Neural crest cell (in vitro differentiated cells): Measurements from ENCODE around the gene NOBOX. TPM values are rescaled to one million over a fixed set of nuclear protein-coding genes. Genes with fewer than 3 reads are reported as not detected.

Experiments
- DNase-seq: peaks from one replicate; pipeline ENCODE4 v3.0.0; 2021; ENCODE audit warnings: low read depth, mixed read lengths, low spot score
- H3K27ac Mint-ChIP-seq: one replicate; pipeline ENCODE4 v1.8.0; 2021; ENCODE audit warnings: mild to moderate bottlenecking, mixed read lengths; ENCODE audit not compliant: unreplicated experiment
- H3K27me3 Mint-ChIP-seq: 2 replicates; pipeline ENCODE4 v1.8.0; 2021; ENCODE audit warnings: low read depth, mild to moderate bottlenecking, mixed read lengths
- H3K36me3 Mint-ChIP-seq: 2 replicates; pipeline ENCODE4 v1.8.0; 2021; ENCODE audit warnings: low read depth, mild to moderate bottlenecking, mixed read lengths
- H3K4me1 Mint-ChIP-seq: 2 replicates; pipeline ENCODE4 v1.8.0; 2021; ENCODE audit warnings: mixed read lengths
- H3K4me3 Mint-ChIP-seq: one replicate; pipeline ENCODE4 v1.8.0; 2021; ENCODE audit warnings: mild to moderate bottlenecking, mixed read lengths
- H3K9me3 Mint-ChIP-seq: 2 replicates; pipeline ENCODE4 v1.8.0; 2021; ENCODE audit warnings: mixed read lengths
- CTCF ChIP-seq: fragments of 200-600 bp; sonication (generic); conservative IDR thresholded peaks from 2 replicates; pipeline ENCODE4 v1.5.0; 2021; ENCODE audit warnings: antibody characterized with exemption, mild to moderate bottlenecking
- long read RNA-seq: library from polyadenylated mRNA; unstranded; transcript quantifications from one replicate; pipeline ENCODE4 v2.0.0, GENCODE V29; 2020
- total RNA-seq: library from RNA; stranded (reverse); gene quantifications from 2 replicates; pipeline ENCODE4 v1.2.1, GENCODE V29; 2021

Gene NOBOX
- not detected in 2 replicates for total RNA-seq
- long read RNA-seq = 0 reads

GRCh38 chr7:144403649-144404061 is at the start of gene NOBOX:
TSS of gene NOBOX (minus strand) at chr7:144403693.
- no peak for DNase-seq
- no peak for TF ChIP-seq CTCF
- Mint-ChIP-seq H3K9me3 (no peaks in the 10 kb centered on the region), H3K27ac (no peak within 1 kb of the TSS), H3K4me3 (no peak within 1 kb of the TSS), H3K36me3 (no peaks in the 10 kb centered on the region), H3K27me3 (peaks cover 3% of the 10 kb centered on the region), H3K4me1 (no peaks in the 10 kb centered on the region)

GRCh38 chr7:144452064-144452463 is 48.6 kb upstream of the NOBOX start:
- no peak overlapping the region for H3K4me3 Mint-ChIP-seq
- H3K36me3 Mint-ChIP-seq = no peaks in the 10 kb centered on the region
- no peak for DNase-seq
- TF ChIP-seq CTCF = no peak
- H3K9me3 Mint-ChIP-seq = no peaks in the 10 kb centered on the region
- no peak overlapping the region for H3K27ac Mint-ChIP-seq
- no peaks in the 10 kb centered on the region for H3K27me3 Mint-ChIP-seq
- no peaks in the 10 kb centered on the region for H3K4me1 Mint-ChIP-seq

- TF ChIP-seq CTCF = no peak
- no peak for DNase-seq
- no peak overlapping the region for H3K27ac Mint-ChIP-seq
- no peak overlapping the region for H3K4me3 Mint-ChIP-seq
- no peaks in the 10 kb centered on the region for H3K9me3 Mint-ChIP-seq
- H3K27me3 Mint-ChIP-seq = no peaks in the 10 kb centered on the region
- H3K4me1 Mint-ChIP-seq = no peaks in the 10 kb centered on the region
- no peaks in the 10 kb centered on the region for H3K36me3 Mint-ChIP-seq
Observed at GRCh38 chr7:144445590-144445989, 42.1 kb upstream of the NOBOX start.

- H3K4me3 Mint-ChIP-seq = no peak overlapping the region
- H3K4me1 Mint-ChIP-seq = no peaks in the 10 kb centered on the region
- TF ChIP-seq CTCF = no peak
- no peak for DNase-seq
- no peak overlapping the region for H3K27ac Mint-ChIP-seq
- H3K9me3 Mint-ChIP-seq = no peaks in the 10 kb centered on the region
- no peaks in the 10 kb centered on the region for H3K27me3 Mint-ChIP-seq
- no peaks in the 10 kb centered on the region for H3K36me3 Mint-ChIP-seq
Observed at GRCh38 chr7:144439717-144440205, 36.3 kb upstream of the NOBOX start.

GRCh38 chr7:144438759-144439158 is 35.3 kb upstream of the NOBOX start:
- Mint-ChIP-seq H3K27ac (no peak overlapping the region), H3K9me3 (no peaks in the 10 kb centered on the region), H3K27me3 (no peaks in the 10 kb centered on the region), H3K36me3 (no peaks in the 10 kb centered on the region), H3K4me1 (no peaks in the 10 kb centered on the region), H3K4me3 (no peak overlapping the region)
- no peak for DNase-seq
- no peak for TF ChIP-seq CTCF
